Measurements from ENCODE around the gene GPANK1. TPM values are rescaled to one million over a fixed set of nuclear protein-coding genes. Genes with fewer than 3 reads are reported as not detected.

Gene GPANK1
- 10 to 100 TPM; 15.0 to 19.2 TPM for total RNA-seq

GRCh38 chr6:31664790-31665500, at the start of gene GPANK1:
Gene GPANK1 (minus strand): TSS chr6:31664997. CDS start chr6:31664478, 519 bp downstream.
- Histone ChIP-seq H3K36me3 (peaks cover 28% of the 10 kb centered on the region), H3K4me1 (ENCODE audit: control insufficient read depth in 1 of 2, low read depth in 2 of 2) (peaks cover 19 to 57% of the 10 kb centered on the region in 2 donors), H3K4me3 (peak within 1 kb of the TSS; percentile 98), H3K9me3 (no peaks in the 10 kb centered on the region), H3K27ac (peak within 1 kb of the TSS; percentile 95 to 97), H3K27me3 (replicated peaks; ENCODE audit: insufficient read depth) (no peaks in the 10 kb centered on the region)
- ATAC-seq (ENCODE audit: insufficient number of reproducible peaks, low FRiP score, low read depth): peak; percentile 42
- DNase-seq (ENCODE audit: low spot score): peak; percentile 86
- no peak for TF ChIP-seq CTCF (IDR thresholded peaks at IDR 0.05)

GRCh38 chr6:31713991-31714684, 49.3 kb upstream of the GPANK1 start:
- Histone ChIP-seq H3K4me1 (ENCODE audit: control insufficient read depth in 1 of 2, low read depth in 2 of 2) (no peaks in the 10 kb centered on the region), H3K27ac (no peak overlapping the region), H3K9me3 (no peaks in the 10 kb centered on the region), H3K27me3 (replicated peaks; ENCODE audit: insufficient read depth) (no peaks in the 10 kb centered on the region), H3K4me3 (no peak overlapping the region), H3K36me3 (no peaks in the 10 kb centered on the region)
- TF ChIP-seq CTCF (IDR thresholded peaks at IDR 0.05): no peak
- ATAC-seq (ENCODE audit: insufficient number of reproducible peaks, low FRiP score, low read depth) (no peak), DNase-seq (ENCODE audit: low spot score) (no peak)

DNA sequence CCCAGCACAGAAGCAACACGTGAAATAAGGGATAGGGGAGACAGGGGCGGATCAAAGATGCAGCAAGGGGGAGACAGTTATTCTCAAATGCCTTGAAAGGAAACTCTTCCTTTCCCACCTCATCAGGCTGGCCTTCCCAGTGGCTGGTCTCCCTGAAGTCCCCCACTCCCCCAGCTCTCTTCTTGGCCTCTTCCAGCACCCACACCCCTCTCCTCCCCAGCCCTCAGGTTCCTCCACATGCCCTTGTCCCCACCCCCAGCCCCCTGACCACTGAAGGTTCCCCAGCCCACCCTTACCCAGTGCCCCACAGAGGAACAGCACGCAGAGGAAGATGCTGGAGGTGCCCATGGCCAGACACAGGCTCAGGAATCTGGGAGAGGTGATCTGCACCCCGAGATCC, 48.7 kb upstream of the GPANK1 start:
- ATAC-seq (ENCODE audit: insufficient number of reproducible peaks, low FRiP score, low read depth) (no peak), DNase-seq (ENCODE audit: low spot score) (no peak)
- H3K9me3 ChIP-seq: no peaks in the 10 kb centered on the region
- H3K36me3 ChIP-seq: no peaks in the 10 kb centered on the region
- TF ChIP-seq CTCF (IDR thresholded peaks at IDR 0.05): no peak
- H3K27ac ChIP-seq: no peak overlapping the region
- H3K4me1 ChIP-seq (ENCODE audit: control insufficient read depth in 1 of 2, low read depth in 2 of 2): no peaks in the 10 kb centered on the region
- H3K4me3 ChIP-seq: no peak overlapping the region
- H3K27me3 ChIP-seq (replicated peaks; ENCODE audit: insufficient read depth): no peaks in the 10 kb centered on the region

DNA sequence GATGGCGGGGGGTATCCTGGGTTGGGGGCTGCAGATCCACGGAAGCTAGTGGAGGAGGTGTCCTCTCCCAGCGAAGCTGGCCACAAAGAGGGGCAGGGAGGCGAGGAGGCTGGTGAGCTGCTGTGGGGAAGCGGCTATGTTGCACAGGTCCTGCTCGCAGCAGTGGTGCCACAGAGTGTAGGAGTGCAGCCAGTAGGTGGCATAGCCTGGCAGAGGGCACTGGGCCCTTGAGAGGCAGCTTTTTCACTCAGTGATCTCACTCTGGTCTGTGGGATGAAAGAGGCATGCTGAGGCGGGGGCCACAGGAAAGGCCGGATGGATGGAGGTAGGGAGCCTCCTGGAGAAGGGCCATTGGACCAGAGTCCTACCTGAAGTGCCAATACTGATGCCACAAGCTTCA, 47.5 kb upstream of the GPANK1 start:
- Histone ChIP-seq H3K27ac (no peak overlapping the region), H3K27me3 (replicated peaks; ENCODE audit: insufficient read depth) (no peaks in the 10 kb centered on the region), H3K4me3 (no peak overlapping the region), H3K4me1 (ENCODE audit: control insufficient read depth in 1 of 2, low read depth in 2 of 2) (no peaks in the 10 kb centered on the region), H3K9me3 (no peaks in the 10 kb centered on the region), H3K36me3 (no peaks in the 10 kb centered on the region)
- ATAC-seq (ENCODE audit: insufficient number of reproducible peaks, low FRiP score, low read depth) (no peak), DNase-seq (ENCODE audit: low spot score) (no peak)
- TF ChIP-seq CTCF (IDR thresholded peaks at IDR 0.05): no peak

DNA sequence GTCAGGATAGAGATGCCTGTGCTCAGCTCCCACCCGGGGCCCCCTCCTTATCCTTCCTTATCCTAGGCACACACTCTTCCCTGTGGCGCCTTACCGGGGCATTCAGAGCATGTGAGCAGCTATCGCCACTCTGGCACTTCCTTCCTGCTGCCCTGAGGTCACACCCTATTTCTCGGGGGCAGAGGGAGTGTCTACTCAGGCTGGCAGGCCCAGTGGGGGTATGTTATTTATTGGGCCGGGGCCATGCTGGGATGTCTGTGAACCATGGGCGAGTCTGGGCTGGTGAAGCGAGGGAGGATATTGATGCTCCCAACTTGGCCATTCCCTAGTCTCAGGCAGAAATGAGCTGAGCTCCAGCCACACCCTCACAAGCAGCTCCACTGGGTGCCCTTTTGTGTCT, 46.4 kb upstream of the GPANK1 start:
- Histone ChIP-seq H3K9me3 (no peaks in the 10 kb centered on the region), H3K4me1 (ENCODE audit: control insufficient read depth in 1 of 2, low read depth in 2 of 2) (no peaks in the 10 kb centered on the region), H3K4me3 (no peak overlapping the region), H3K27me3 (replicated peaks; ENCODE audit: insufficient read depth) (no peaks in the 10 kb centered on the region), H3K27ac (no peak overlapping the region), H3K36me3 (no peaks in the 10 kb centered on the region)
- TF ChIP-seq CTCF (IDR thresholded peaks at IDR 0.05): no peak
- ATAC-seq (ENCODE audit: insufficient number of reproducible peaks, low FRiP score, low read depth) (no peak), DNase-seq (ENCODE audit: low spot score) (no peak)

Measured in thoracic aorta (tissue), 2 donors.